GM19455 (cell line): Measurements from ENCODE around the gene PPP3CA.
A peak's percentile ranks its signal among the peaks of the same experiment; 100 is the strongest.
"Not testable (repeated sequence)": the region's sequence is repeated elsewhere in the genome, so short reads cannot be mapped to it uniquely, and the experiment has no call there.

Source experiments
- ATAC-seq: cut with Tn5 transposase; IDR thresholded peaks from one replicate; pipeline ENCODE4 v1.9.1; 2021; ENCODE audit not compliant: unreplicated experiment

PPP3CA gene

DNA sequence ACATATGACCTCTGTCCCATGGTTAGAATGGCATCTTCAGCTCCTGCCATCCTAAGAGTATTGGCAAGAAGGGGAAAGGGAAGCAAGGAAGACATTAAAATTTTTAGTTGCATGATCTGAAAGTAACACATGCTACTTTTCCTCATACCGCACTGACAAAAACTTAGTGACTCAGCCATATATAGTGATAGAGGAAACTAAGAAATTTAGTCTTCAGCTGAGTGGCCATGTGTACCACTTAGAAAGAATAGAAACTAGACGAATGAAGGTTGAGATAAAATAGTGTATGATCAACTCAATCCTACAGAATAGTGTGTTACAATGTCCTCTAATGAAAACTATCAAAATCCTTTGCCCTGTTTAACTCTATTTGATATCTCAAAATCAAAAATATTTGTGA is 164.1 kb downstream of the PPP3CA start:
- ATAC-seq: no peak

DNA sequence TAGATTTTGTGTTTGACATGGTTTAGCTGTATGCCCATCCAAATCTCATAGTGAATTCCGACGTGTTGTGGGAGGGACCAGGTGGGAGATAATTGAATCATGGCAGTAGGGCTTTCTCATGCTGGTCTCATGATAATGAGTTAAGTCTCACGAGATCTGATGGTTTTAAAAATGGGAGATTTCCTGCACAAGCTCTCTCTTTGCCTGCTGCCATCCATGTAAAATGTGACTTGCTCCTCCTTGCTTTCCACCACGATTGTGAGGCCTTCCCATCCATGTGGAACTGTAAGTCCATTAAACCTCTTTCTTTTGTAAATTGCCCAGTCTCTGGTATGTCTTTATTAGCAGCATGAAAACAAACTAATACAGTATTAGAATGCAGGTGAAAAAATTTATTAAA is 164.6 kb downstream of the PPP3CA start:
- ATAC-seq: not testable (repeated sequence)

DNA sequence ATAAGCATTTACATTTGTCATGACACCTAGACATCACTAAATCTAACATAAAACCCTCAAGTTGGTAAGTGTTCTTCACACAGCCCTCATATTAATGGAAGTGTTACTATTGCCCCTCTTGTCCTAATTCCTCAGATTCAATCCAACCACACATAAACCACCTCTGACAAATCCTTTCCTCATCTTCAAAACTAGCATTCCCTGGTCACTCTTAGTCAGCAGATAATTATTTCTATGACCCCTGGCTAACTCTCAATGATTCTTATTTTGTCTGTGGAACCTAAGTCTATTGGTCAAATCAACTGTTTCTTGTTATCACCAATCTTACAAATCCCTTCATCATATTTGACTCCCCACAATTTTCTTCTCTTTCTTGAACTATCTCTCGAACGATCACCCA is 168.6 kb downstream of the PPP3CA start:
- ATAC-seq: no peak

DNA sequence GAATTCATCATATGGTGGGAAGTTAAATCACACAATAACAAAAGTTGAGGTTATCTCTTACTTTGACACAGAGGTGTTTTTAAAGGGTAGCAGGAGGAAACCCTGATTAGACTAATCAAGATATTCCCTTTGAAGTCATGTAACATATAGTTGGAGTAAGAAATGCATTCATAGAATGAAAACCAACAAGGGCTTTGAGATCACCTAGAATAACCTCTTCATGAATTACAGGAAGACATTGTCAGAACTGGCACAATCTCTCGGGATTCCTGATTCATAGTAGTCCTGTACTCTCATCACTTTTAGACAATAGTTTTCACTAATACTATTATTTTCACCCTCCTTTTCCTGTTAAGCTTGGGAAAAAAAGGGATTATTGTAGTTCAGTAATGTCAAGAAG is 170.2 kb downstream of the PPP3CA start:
- no peak for ATAC-seq

DNA sequence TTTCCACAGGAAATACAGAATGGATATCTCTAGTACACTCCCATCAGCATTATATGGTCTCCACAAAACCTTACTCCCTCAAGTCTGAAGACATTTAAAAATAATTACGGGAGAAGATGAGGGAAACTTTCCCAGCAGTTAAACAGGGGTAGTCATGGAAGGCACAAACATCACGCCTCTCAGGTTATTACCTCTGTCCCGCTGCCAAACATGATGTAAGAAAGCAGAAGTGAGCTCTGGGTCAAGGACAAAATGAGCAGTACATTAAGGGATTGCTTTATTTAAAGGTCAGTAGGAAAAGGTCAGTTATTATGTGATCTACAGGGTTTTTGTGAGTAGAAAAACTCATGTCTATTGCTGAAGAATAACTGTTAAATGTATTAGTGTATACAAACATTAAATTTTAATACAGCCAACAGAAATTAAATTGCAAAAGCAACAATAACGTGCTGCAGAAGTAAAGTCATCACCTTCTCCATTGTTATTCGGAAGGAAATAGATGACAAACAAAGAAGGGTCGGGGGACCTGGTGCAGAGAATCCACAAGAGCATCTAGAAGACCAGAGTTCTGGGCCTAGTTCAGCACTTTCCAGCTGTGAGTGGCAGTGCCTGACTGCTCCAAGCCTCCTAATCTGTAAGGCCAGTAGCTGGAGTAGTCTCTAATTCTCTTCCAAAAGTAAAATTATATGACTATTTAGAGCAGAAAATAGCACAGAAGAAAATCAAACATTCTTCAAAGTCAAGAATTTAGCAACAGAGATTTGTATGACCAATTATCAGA is 171.2 kb downstream of the PPP3CA start:
- no peak for ATAC-seq

DNA sequence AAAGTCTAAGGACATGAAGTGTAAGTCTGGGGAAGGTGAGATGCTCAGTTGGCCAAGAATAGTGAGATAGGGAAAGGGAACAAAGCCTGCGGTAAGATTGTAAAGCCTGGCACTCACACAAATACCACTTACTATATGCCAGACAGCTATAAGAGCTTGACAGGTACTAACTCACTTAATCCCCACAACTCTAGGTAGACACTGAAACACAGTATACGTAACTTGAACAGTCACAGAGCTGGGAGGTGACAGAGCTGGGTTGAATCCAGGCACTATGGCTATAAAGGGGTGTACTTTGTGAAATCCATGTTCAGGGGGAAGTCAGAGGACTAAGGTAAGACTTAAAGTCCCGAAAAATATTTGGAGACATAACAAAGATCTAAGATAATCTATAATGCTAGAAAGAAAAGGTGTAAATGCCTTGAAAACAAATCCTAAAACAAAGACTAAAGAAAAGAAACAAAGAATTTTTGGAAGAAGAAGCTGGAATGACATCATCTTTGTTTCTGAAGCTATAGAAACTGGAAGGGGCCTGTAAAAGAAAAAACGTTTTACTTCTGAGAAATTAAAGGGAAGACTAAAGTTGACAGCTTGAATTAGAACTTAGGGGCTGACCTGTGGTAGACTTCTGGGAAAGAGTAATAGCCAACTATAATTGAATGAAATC is 172.5 kb downstream of the PPP3CA start:
- no peak for ATAC-seq

DNA sequence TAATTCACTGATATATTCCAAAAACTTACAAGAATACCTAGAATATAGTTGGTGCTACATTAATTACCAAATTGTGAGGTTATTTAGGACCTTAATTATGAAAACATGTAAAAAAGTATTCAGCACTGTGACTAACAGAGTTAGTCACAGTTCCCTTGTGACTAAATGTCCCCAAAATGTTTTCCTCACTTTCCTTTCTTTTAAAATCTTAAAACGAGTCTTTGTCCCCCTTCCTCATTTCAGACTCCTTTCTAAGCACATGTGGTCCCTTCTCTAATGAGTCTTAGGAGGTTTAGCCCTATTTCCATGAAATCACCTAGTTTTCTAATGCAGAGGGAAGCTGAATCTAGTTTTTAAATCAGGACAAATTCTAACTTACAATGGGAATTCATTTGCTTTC is 175.0 kb downstream of the PPP3CA start:
- ATAC-seq: no peak

DNA sequence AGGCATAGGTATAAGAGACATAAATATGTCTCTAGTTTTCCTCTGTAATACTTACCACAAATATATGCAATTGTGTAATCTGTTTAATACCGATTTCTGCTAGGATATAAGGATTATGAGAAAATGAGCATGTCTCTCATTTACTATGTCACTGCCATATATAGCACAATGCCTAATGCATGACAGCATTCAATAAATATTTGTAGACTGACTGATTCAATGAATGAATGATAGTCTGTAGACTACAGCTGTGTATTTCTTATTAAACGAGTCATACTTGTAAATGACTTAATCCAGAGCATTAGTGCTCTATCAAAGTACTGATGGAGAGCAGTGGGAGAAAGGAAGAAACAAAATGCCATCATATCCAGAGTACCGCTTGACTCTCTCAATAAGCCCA is 175.6 kb downstream of the PPP3CA start:
- ATAC-seq: no peak

DNA sequence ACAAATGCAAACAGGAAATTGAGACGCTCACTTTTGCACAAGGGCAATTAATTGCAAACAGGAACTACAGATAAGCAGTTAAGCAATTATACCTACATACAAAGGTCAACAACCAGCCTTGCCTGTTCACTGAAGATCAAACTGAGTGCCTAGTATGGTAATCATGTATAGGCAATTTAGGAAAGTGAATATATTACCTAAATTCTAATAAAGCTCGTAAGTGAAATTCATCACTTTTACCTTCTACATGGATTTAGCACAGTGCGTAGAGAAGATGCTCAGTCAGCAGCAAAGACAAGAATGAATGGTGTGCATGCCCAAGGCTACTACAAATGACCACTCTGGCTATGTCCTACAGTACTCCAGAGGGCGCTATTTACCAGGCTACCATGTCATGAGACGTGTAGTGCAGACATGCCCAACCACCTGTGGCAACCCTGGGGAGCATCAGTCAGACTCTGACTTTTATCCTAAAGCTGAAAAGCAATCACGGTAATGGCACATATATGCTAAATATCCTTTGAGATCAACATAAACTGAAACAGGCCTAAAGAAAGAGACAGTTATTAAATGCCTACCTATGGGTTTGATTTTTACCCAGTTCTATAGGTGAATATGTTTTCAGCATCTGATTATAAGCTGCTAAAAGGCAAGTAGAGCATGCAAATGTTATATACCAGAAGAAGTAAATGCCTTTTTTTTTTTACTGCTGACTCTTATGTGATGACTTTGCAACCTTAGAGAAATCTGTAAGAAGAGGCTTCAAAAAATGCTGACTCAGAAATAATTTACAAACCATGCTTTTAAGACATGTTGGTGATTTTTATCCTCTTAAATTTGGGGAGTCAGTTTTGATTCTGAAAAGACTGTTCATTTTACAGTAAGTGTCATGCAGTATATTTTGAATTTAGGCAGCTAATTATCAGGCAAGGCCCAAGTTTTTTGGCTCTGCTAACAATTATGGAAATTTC is 178.0 kb downstream of the PPP3CA start:
- ATAC-seq: peak; percentile 98

DNA sequence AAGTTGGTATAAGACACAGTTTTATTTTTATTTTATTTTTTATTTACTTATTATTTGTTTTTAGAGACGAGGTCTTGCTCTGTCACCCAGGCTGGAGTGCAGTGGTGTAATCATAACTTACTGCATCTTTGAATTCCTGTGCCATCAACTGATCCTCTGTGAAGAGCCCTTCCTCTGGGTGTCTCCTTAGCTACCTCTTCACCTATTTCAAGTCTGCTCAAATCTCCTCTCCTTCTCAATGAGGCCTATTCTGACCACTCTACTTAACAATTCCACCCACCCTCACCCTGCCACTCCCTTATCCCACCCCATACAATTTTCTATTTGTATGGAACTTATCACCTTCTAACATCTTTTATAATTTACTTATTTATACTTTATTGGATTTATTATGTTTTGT is 183.4 kb downstream of the PPP3CA start:
- ATAC-seq: no peak

DNA sequence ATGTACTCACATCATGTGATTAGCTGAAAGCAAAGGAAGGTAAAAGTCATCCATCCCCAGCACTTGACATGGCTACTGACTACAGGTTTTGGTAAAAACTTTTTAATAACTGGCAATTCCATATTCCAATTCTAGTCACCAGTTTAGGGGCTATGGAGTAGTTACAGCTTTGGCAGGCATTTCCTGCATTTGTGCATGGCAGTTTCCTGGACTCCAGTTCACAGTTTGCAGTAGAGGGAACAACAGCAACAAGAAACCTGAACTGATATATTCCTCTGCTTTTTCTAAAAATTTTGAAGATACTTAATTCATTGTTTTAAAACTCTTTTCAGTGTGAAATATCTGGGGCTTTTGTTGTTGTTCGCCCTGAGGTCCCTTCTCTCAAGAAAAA is 184.3 kb downstream of the PPP3CA start:
- no peak for ATAC-seq

DNA sequence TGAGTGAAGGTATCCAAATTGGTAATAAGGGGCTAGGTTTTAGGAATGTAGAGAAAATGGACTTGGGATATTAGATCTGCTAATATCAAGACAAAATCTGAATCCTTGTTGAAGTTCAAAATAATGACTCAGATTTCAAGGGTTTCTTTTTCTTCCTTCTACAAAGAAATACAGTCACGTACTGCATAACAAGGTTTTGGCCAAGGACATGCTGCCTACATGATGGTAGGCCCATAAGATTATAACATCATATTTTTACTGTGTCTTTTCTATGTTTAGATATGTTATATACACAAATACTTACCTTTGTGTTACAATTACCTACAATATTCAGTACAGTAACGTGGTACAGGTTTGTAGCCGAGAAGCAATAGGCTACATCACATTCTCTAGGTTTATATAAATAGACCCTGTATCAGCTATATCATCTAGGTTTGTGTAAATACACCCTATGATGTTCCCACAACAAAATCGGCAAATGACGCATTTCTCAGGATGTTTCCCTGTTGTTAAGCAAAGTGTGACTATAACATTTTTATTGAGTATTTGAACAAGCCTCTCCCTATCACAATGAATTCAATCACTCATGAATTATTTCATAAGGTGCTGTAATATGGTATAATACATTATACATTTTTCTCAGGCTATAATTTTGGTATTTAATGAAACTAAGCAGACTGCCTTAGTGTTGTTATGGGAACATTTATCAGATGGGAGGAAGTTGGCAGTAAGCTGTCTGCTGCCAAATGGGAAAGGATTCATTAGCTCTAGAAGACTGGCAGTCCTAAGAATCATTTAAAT is 186.3 kb downstream of the PPP3CA start:
- ATAC-seq: no peak

DNA sequence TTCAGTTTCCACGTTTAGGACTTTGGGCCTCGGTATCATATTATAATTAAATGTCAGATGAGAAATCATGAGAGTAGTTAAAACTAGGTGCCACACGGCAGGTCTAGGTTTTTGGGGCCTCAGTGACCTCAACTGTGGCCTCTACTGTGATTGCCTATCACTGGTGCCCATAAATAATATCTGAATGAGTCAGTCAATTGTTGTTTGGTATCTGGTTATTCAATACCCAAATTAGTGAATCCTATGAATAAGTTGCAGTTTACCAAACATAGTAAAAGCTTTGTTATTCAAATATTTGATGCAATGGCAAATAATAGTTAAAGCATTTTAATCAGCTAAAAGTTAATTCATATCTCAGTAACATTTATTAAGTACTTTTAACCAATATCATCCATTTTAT is 188.8 kb downstream of the PPP3CA start:
- no peak for ATAC-seq

DNA sequence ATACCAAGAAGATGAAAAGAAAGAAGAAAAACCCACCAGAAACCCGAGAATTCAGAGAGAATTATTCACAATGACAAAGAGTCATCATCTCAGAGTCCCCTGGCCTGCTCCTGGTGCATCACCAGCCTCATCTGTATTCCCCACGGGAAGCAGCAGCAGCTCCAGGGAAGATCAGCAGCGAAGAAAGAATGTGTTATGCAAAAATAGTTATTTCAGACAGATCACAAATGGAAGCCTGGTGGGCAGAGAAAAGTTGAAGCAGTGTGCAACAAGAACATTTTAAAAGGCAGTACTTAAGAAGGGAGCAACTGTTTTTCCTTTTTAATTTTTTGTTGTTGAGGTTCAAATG is 189.2 kb downstream of the PPP3CA start:
- ATAC-seq: no peak

DNA sequence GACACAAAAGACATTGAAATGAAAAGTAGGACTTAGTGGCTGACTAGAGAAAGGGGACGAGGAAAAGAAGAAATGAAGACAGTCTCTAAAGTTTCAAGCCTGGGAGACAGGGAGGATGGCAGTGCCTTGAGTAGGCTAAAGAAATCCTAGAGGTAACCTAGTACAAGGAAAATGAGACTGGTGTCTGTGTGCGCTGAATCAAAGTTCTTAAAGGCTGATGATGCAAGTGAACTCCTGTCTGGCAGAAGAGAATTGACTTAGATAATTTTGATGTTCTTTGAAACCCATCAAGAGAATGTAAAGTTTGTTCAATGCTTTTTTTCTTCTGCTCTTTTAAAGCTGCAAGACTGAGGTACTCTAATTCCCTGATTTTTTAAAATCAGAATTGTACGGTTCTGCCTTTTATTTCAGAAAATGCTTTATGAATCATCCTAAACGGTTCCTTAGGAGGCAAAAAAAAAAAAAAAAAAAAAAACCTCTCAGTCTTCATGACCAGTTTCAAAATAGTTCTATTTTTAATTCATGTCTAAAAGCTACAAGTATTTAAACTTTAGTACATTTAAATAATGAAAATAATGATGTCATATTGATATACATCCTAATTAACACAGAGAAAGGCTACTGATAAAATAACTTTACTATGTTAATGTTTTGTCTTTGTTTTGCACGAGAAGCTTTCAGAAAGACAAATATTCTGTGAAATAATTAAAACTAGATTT is 189.8 kb downstream of the PPP3CA start:
- no peak for ATAC-seq

DNA sequence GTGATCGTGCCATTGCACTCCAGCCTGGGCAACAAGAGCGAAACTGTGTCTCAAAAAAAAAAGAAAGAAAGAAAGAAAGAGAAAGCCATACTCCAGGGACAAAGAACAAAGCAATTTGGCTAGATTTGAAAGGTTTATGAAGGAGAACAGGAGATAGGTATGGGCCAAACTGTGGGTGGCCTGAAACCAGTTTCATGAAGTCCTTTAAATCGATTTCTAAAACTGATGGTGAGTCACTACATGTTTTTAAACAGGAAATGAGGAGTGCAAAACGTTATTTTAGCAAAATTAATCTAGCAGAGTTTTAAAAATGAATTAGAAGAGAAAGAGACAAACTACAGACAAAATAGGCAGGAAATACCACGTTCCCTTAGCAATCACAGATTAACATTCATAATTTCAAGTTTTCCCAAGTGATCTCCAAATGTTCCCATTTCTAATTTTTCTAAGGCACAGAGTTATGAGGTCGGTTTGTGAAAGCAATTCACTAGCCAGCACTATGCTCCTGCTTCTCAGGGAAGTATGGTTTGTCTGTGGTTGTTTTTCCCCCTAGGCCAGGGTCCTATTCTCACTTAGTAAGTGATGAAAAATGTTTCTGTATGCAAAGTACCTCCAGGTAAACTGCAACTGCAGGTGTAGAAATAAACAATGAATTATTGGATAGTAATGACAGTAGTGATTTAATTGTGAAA is 190.6 kb downstream of the PPP3CA start:
- no peak for ATAC-seq

DNA sequence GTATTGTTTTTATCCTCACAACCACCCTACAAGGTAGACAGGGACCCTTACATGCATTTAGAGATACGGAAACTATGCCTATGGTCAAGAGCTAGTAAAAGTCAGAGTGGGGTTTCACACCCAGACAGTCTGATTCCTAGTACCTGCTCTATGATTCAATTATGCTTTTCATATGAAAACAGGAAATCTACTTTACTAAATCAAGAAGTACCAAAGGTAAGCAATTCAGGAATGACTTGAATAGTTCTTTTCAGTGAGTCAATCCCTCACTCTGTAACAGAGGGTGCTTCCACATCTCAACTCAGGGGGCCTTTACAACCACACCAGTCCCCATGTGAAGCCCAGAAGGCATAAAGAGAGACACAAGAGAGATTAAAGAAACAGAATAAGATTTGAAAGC is 191.4 kb downstream of the PPP3CA start:
- no peak for ATAC-seq

DNA sequence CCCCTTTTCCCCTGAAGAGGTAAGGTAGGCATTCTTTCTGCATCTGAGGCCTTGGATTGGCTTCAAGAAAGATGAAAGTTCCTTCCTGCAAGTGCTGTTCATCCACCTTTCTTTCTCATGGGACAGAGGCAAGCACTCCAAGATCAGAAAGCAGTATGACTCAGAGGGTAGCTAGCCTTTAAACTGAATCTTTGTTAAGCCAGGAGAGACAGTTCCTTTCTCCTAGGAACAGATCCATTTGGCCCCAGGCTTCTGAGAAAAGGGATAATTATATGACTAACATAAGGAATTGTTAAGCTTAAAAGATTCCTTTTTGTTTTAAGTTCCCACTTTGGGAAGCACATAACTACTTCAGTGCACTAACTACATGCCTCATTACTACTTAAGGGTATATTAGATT is 192.0 kb downstream of the PPP3CA start:
- no peak for ATAC-seq

DNA sequence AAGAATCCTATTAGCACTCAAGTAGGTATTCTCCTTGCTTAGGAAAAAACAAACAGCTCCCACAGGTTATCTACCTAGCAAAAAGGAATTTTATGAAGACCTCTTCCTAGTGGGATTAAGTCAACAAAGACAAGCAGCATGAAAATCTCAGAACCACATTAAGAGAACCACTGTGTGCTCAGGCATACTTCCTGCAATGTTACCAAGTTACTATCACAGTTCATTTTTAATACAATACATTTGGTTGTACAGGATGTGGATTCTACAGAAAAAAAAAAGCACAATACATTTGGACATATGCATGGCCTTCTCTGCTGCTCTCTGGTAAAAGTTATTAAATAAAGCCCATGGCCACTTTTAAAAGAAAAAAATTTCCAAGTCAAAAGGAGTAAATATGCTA is 193.7 kb downstream of the PPP3CA start:
- no peak for ATAC-seq

DNA sequence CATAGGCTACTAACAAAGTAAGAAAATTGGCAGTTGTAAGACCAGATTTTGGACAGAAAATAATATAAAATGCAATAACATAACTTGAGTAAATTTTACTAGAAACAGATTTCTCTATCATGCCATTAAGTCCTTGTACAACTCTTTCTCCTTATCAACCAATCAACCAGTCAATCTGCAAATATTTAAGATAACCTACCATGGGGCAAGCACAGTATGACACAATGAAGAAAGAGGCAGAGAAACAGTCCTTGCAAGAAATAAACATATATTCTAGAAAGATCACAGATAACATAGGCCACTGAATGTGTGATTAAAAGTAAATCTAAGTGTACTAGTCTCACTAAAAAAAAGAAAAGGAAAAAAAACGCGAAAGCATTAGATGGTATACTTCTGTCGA is 194.8 kb downstream of the PPP3CA start:
- no peak for ATAC-seq
